H9 (cell line): ENCODE results near the gene MGMT. TPM values are rescaled to one million over a fixed set of nuclear protein-coding genes. Genes with fewer than 3 reads are reported as not detected.

Source experiments
- DNase-seq: peaks from one replicate; pipeline ENCODE4 v3.0.0-alpha.2; 2017
- H2AFZ ChIP-seq: one replicate; pipeline ENCODE4 v1.6.1; 2013; ENCODE audit warnings: mild to moderate bottlenecking, low read length, control low read depth, moderate library complexity
- H2AK5ac ChIP-seq: 2 replicates; pipeline ENCODE4 v1.6.1; 2013; ENCODE audit warnings: low read length, control low read depth, mixed read lengths; ENCODE audit not compliant: insufficient read length
- H2BK120ac ChIP-seq: one replicate; pipeline ENCODE4 v1.6.1; 2013; ENCODE audit warnings: low read depth, mild to moderate bottlenecking, low read length, control low read depth, inconsistent platforms; ENCODE audit not compliant: poor library complexity, severe bottlenecking
- H2BK12ac ChIP-seq: 2 replicates; pipeline ENCODE4 v1.6.1; 2013; ENCODE audit warnings: low read length, control low read depth, mixed read lengths, low read depth; ENCODE audit not compliant: insufficient read length
- H2BK15ac ChIP-seq: 2 replicates; pipeline ENCODE4 v1.6.1; 2013; ENCODE audit warnings: low read depth, low read length, control low read depth
- H2BK20ac ChIP-seq: one replicate; pipeline ENCODE4 v1.6.1; 2013; ENCODE audit warnings: low read depth, mild to moderate bottlenecking, low read length, control low read depth, inconsistent platforms; ENCODE audit not compliant: poor library complexity, severe bottlenecking
- H2BK5ac ChIP-seq: 2 replicates; pipeline ENCODE4 v1.6.1; 2013; ENCODE audit warnings: low read length, control low read depth, mixed read lengths; ENCODE audit not compliant: insufficient read length
- H3K14ac ChIP-seq: 2 replicates; pipeline ENCODE4 v1.6.1; 2013; ENCODE audit warnings: low read length, control low read depth; ENCODE audit not compliant: insufficient read depth
- H3K18ac ChIP-seq: 2 replicates; pipeline ENCODE4 v1.6.1; 2013; ENCODE audit warnings: low read depth, mild to moderate bottlenecking, mixed read lengths, low read length, control low read depth; ENCODE audit not compliant: insufficient read length
- H3K23ac ChIP-seq: 2 replicates; pipeline ENCODE4 v1.6.1; 2013; ENCODE audit warnings: low read length, control low read depth, mixed read lengths, low read depth; ENCODE audit not compliant: insufficient read length
- H3K23me2 ChIP-seq: 2 replicates; pipeline ENCODE4 v1.6.1; 2013; ENCODE audit warnings: low read depth, mild to moderate bottlenecking, mixed read lengths, low read length, control low read depth; ENCODE audit not compliant: insufficient read length, poor library complexity, severe bottlenecking
- H3K27ac ChIP-seq: 2 replicates; pipeline ENCODE4 v1.5.1; 2013; ENCODE audit warnings: low read length, control low read depth, mixed read lengths, low read depth; ENCODE audit not compliant: insufficient read length
- H3K27me3 ChIP-seq: 2 replicates; pipeline ENCODE4 v1.6.1; 2013; ENCODE audit warnings: low read length, control low read depth, inconsistent platforms; ENCODE audit not compliant: insufficient read depth
- H3K4ac ChIP-seq: 2 replicates; pipeline ENCODE4 v1.6.1; 2013; ENCODE audit warnings: low read depth, mild to moderate bottlenecking, control low read depth, inconsistent platforms, low read length, moderate library complexity
- H3K4me1 ChIP-seq: 2 replicates; pipeline ENCODE4 v1.6.1; 2013; ENCODE audit warnings: low read length, control low read depth, inconsistent platforms; ENCODE audit not compliant: insufficient read depth
- H3K4me2 ChIP-seq: 2 replicates; pipeline ENCODE4 v1.6.1; 2013; ENCODE audit warnings: low read length, control low read depth, mixed read lengths; ENCODE audit not compliant: insufficient read length, insufficient read depth
- H3K56ac ChIP-seq: 2 replicates; pipeline ENCODE4 v1.6.1; 2013; ENCODE audit warnings: low read depth, mild to moderate bottlenecking, mixed read lengths, low read length, control low read depth; ENCODE audit not compliant: insufficient read length
- H3K79me1 ChIP-seq: 2 replicates; pipeline ENCODE4 v1.6.1; 2013; ENCODE audit warnings: low read depth, mild to moderate bottlenecking, moderate library complexity, low read length, control low read depth, inconsistent platforms; ENCODE audit not compliant: insufficient read depth, poor library complexity, severe bottlenecking
- H3K79me2 ChIP-seq: 2 replicates; pipeline ENCODE4 v1.6.1; 2013; ENCODE audit warnings: low read length, control low read depth, inconsistent platforms; ENCODE audit not compliant: insufficient read depth
- H3K9ac ChIP-seq: 2 replicates; pipeline ENCODE4 v1.6.1; 2013; ENCODE audit warnings: low read length, control low read depth, mixed read lengths; ENCODE audit not compliant: insufficient read length; ENCODE audit errors: extremely low read depth
- H3K9me3 ChIP-seq: one replicate; pipeline ENCODE4 v1.6.1; 2013; ENCODE audit warnings: low read depth, low read length, inconsistent platforms; ENCODE audit not compliant: control insufficient read depth
- H3T11ph ChIP-seq: one replicate; pipeline ENCODE4 v1.6.1; 2013; ENCODE audit warnings: mild to moderate bottlenecking, low read length, control low read depth, inconsistent platforms
- H4K20me1 ChIP-seq: one replicate; pipeline ENCODE4 v1.6.1; 2013; ENCODE audit not compliant: control insufficient read depth, insufficient read length, insufficient read depth
- H4K5ac ChIP-seq: 2 replicates; pipeline ENCODE4 v1.6.1; 2013; ENCODE audit warnings: low read depth, mild to moderate bottlenecking, mixed read lengths, low read length, control low read depth; ENCODE audit not compliant: insufficient read length
- H4K8ac ChIP-seq: replicated peaks from 2 replicates; pipeline ENCODE4 v1.6.1; 2013; ENCODE audit warnings: low read length, control low read depth, mixed read lengths, low read depth; ENCODE audit not compliant: insufficient read length
- H4K91ac ChIP-seq: 2 replicates; pipeline ENCODE4 v1.6.1; 2013; ENCODE audit warnings: low read depth, mild to moderate bottlenecking, moderate library complexity, mixed read lengths, low read length, control low read depth; ENCODE audit not compliant: insufficient read length
- H3K27ac Mint-ChIP-seq, 3 experiments: 2 replicates in 2 of 3; 3 replicates in 1 of 3; pipeline ENCODE4 v1.8.0; 2020 to 2021; ENCODE audit warnings: mixed read lengths in 3 of 3, mild to moderate bottlenecking in 1 of 3, moderate library complexity in 1 of 3
- H3K27me3 Mint-ChIP-seq: 2 replicates; pipeline ENCODE4 v1.8.0; 2021; ENCODE audit warnings: low read depth, mild to moderate bottlenecking, moderate library complexity, mixed read lengths
- H3K36me3 Mint-ChIP-seq, 3 experiments: 2 replicates in 2 of 3; 3 replicates in 1 of 3; pipeline ENCODE4 v1.8.0; 2020 to 2021; ENCODE audit warnings: low read depth in 3 of 3, mixed read lengths in 3 of 3; ENCODE audit not compliant: insufficient read depth in 1 of 3
- H3K4me1 Mint-ChIP-seq, 2 experiments: 2 replicates each; pipeline ENCODE4 v1.8.0; 2020; ENCODE audit warnings: mixed read lengths in 2 of 2
- H3K4me3 Mint-ChIP-seq, 2 experiments: 2 replicates in 1 of 2; 3 replicates in 1 of 2; pipeline ENCODE4 v1.8.0; 2020 to 2021; ENCODE audit warnings: mild to moderate bottlenecking in 2 of 2, mixed read lengths in 2 of 2, moderate library complexity in 1 of 2
- H3K9me3 Mint-ChIP-seq, 2 experiments: 2 replicates in 1 of 2; 3 replicates in 1 of 2; pipeline ENCODE4 v1.8.0; 2020; ENCODE audit warnings: mild to moderate bottlenecking in 2 of 2, mixed read lengths in 2 of 2, moderate library complexity in 1 of 2
- WGBS: extraction: QIAGEN DNeasy Blood & Tissue Kit; methylation state at CpG from one replicate; pipeline ENCODE4 v1.1.7; 2013; ENCODE audit warnings: missing lambda C conversion rate, low lambda C conversion rate, mixed read lengths; ENCODE audit not compliant: insufficient read length; ENCODE audit errors: extremely low coverage; 5-methylcytosine and 5-hydroxymethylcytosine counted together
- total RNA-seq: library from RNA; stranded (reverse); gene quantifications from 2 replicates; pipeline ENCODE4 v1.2.1, GENCODE V29; 2021
- TF ChIP-seq, protein P1 (sequence below): fragments of 200-600 bp; sonication (generic); conservative IDR thresholded peaks from 3 replicates; pipeline ENCODE4 v1.8.0; 2021; ENCODE audit warnings: antibody characterized with exemption, mild to moderate bottlenecking

MGMT gene
- total RNA-seq, 1 experiment from 2014 or later = 18.4 TPM

DNA sequence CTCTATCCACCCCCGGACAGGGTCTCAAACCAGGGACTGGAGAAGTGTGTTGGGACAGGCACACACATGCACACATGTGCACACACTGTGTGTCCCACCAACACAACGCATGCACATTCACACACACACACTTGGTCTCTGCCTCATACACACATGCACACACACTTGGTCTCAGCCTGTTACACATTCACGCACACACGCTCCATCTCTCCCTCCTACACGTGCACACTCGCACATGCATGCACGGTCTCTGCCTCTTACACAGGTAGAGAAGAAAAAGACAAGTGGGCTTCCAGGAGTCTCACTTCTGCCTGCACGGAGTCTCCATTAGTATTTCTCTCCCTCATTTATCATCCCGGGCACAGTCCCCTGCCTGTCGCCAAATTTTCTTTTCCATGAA lies 325.8 kb downstream of the MGMT start:
- no peak overlapping the region for H3K23ac ChIP-seq
- H3K9ac ChIP-seq = no peak overlapping the region
- no peaks in the 10 kb centered on the region for H3K23me2 ChIP-seq
- H3K4me2 ChIP-seq = no peak overlapping the region
- H2AK5ac ChIP-seq = no peak overlapping the region
- Mint-ChIP-seq H3K9me3 (peaks cover 0 to 3% of the 10 kb centered on the region in 2 experiments; a peak in 1 of 5 replicates), H3K4me3 (no peak overlapping the region), H3K4me1 (0 out of 4 replicates have a peak, but pooled peaks cover 0 to 2% of the 10 kb centered on the region in 2 experiments), H3K27ac (no peak overlapping the region; a peak in 1 of 7 replicates), H3K36me3 (no peaks in the 10 kb centered on the region), H3K27me3 (no peaks in the 10 kb centered on the region)
- H3K27me3 ChIP-seq = no peaks in the 10 kb centered on the region
- H2BK5ac ChIP-seq = no peak overlapping the region
- TF ChIP-seq, protein P1, sequence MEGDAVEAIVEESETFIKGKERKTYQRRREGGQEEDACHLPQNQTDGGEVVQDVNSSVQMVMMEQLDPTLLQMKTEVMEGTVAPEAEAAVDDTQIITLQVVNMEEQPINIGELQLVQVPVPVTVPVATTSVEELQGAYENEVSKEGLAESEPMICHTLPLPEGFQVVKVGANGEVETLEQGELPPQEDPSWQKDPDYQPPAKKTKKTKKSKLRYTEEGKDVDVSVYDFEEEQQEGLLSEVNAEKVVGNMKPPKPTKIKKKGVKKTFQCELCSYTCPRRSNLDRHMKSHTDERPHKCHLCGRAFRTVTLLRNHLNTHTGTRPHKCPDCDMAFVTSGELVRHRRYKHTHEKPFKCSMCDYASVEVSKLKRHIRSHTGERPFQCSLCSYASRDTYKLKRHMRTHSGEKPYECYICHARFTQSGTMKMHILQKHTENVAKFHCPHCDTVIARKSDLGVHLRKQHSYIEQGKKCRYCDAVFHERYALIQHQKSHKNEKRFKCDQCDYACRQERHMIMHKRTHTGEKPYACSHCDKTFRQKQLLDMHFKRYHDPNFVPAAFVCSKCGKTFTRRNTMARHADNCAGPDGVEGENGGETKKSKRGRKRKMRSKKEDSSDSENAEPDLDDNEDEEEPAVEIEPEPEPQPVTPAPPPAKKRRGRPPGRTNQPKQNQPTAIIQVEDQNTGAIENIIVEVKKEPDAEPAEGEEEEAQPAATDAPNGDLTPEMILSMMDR = no peak
- H3K18ac ChIP-seq = no peak overlapping the region
- H2AFZ ChIP-seq = no peak overlapping the region
- no peaks in the 10 kb centered on the region for H3K9me3 ChIP-seq
- WGBS = no CpG with 5 or more reads among the region's 10 CpGs
- no peaks in the 10 kb centered on the region for H3K79me2 ChIP-seq
- no peak overlapping the region for H3K27ac ChIP-seq
- H3K79me1 ChIP-seq = no peaks in the 10 kb centered on the region
- DNase-seq = no peak
- no peak overlapping the region for H2BK12ac ChIP-seq
- H2BK15ac ChIP-seq = no peak overlapping the region
- H3K4me1 ChIP-seq = no peaks in the 10 kb centered on the region
- no peak overlapping the region for H3T11ph ChIP-seq
- H3K4ac ChIP-seq = no peak overlapping the region
- no peaks in the 10 kb centered on the region for H4K20me1 ChIP-seq
- H4K8ac ChIP-seq = no peak overlapping the region
- H3K14ac ChIP-seq = no peak overlapping the region
- no peak overlapping the region for H2BK20ac ChIP-seq
- H4K91ac ChIP-seq = no peak overlapping the region
- H4K5ac ChIP-seq = no peak overlapping the region
- no peak overlapping the region for H2BK120ac ChIP-seq
- no peak overlapping the region for H3K56ac ChIP-seq
